H9 (cell line): ENCODE results near the gene ZBTB7A. TPM values are rescaled to one million over a fixed set of nuclear protein-coding genes. Genes with fewer than 3 reads are reported as not detected.

Experiments used
- DNase-seq: peaks from one replicate; pipeline ENCODE4 v3.0.0-alpha.2; 2017
- H2AFZ ChIP-seq: one replicate; pipeline ENCODE4 v1.6.1; 2013; ENCODE audit warnings: mild to moderate bottlenecking, low read length, control low read depth, moderate library complexity
- H2AK5ac ChIP-seq: 2 replicates; pipeline ENCODE4 v1.6.1; 2013; ENCODE audit warnings: low read length, control low read depth, mixed read lengths; ENCODE audit not compliant: insufficient read length
- H2BK120ac ChIP-seq: one replicate; pipeline ENCODE4 v1.6.1; 2013; ENCODE audit warnings: low read depth, mild to moderate bottlenecking, low read length, control low read depth, inconsistent platforms; ENCODE audit not compliant: poor library complexity, severe bottlenecking
- H2BK12ac ChIP-seq: 2 replicates; pipeline ENCODE4 v1.6.1; 2013; ENCODE audit warnings: low read length, control low read depth, mixed read lengths, low read depth; ENCODE audit not compliant: insufficient read length
- H2BK15ac ChIP-seq: 2 replicates; pipeline ENCODE4 v1.6.1; 2013; ENCODE audit warnings: low read depth, low read length, control low read depth
- H2BK20ac ChIP-seq: one replicate; pipeline ENCODE4 v1.6.1; 2013; ENCODE audit warnings: low read depth, mild to moderate bottlenecking, low read length, control low read depth, inconsistent platforms; ENCODE audit not compliant: poor library complexity, severe bottlenecking
- H2BK5ac ChIP-seq: 2 replicates; pipeline ENCODE4 v1.6.1; 2013; ENCODE audit warnings: low read length, control low read depth, mixed read lengths; ENCODE audit not compliant: insufficient read length
- H3K14ac ChIP-seq: 2 replicates; pipeline ENCODE4 v1.6.1; 2013; ENCODE audit warnings: low read length, control low read depth; ENCODE audit not compliant: insufficient read depth
- H3K18ac ChIP-seq: 2 replicates; pipeline ENCODE4 v1.6.1; 2013; ENCODE audit warnings: low read depth, mild to moderate bottlenecking, mixed read lengths, low read length, control low read depth; ENCODE audit not compliant: insufficient read length
- H3K23ac ChIP-seq: 2 replicates; pipeline ENCODE4 v1.6.1; 2013; ENCODE audit warnings: low read length, control low read depth, mixed read lengths, low read depth; ENCODE audit not compliant: insufficient read length
- H3K23me2 ChIP-seq: 2 replicates; pipeline ENCODE4 v1.6.1; 2013; ENCODE audit warnings: low read depth, mild to moderate bottlenecking, mixed read lengths, low read length, control low read depth; ENCODE audit not compliant: insufficient read length, poor library complexity, severe bottlenecking
- H3K27ac ChIP-seq: 2 replicates; pipeline ENCODE4 v1.5.1; 2013; ENCODE audit warnings: low read length, control low read depth, mixed read lengths, low read depth; ENCODE audit not compliant: insufficient read length
- H3K27me3 ChIP-seq: 2 replicates; pipeline ENCODE4 v1.6.1; 2013; ENCODE audit warnings: low read length, control low read depth, inconsistent platforms; ENCODE audit not compliant: insufficient read depth
- H3K4ac ChIP-seq: 2 replicates; pipeline ENCODE4 v1.6.1; 2013; ENCODE audit warnings: low read depth, mild to moderate bottlenecking, control low read depth, inconsistent platforms, low read length, moderate library complexity
- H3K4me1 ChIP-seq: 2 replicates; pipeline ENCODE4 v1.6.1; 2013; ENCODE audit warnings: low read length, control low read depth, inconsistent platforms; ENCODE audit not compliant: insufficient read depth
- H3K4me2 ChIP-seq: 2 replicates; pipeline ENCODE4 v1.6.1; 2013; ENCODE audit warnings: low read length, control low read depth, mixed read lengths; ENCODE audit not compliant: insufficient read length, insufficient read depth
- H3K56ac ChIP-seq: 2 replicates; pipeline ENCODE4 v1.6.1; 2013; ENCODE audit warnings: low read depth, mild to moderate bottlenecking, mixed read lengths, low read length, control low read depth; ENCODE audit not compliant: insufficient read length
- H3K79me1 ChIP-seq: 2 replicates; pipeline ENCODE4 v1.6.1; 2013; ENCODE audit warnings: low read depth, mild to moderate bottlenecking, moderate library complexity, low read length, control low read depth, inconsistent platforms; ENCODE audit not compliant: insufficient read depth, poor library complexity, severe bottlenecking
- H3K79me2 ChIP-seq: 2 replicates; pipeline ENCODE4 v1.6.1; 2013; ENCODE audit warnings: low read length, control low read depth, inconsistent platforms; ENCODE audit not compliant: insufficient read depth
- H3K9ac ChIP-seq: 2 replicates; pipeline ENCODE4 v1.6.1; 2013; ENCODE audit warnings: low read length, control low read depth, mixed read lengths; ENCODE audit not compliant: insufficient read length; ENCODE audit errors: extremely low read depth
- H3K9me3 ChIP-seq: one replicate; pipeline ENCODE4 v1.6.1; 2013; ENCODE audit warnings: low read depth, low read length, inconsistent platforms; ENCODE audit not compliant: control insufficient read depth
- H3T11ph ChIP-seq: one replicate; pipeline ENCODE4 v1.6.1; 2013; ENCODE audit warnings: mild to moderate bottlenecking, low read length, control low read depth, inconsistent platforms
- H4K20me1 ChIP-seq: one replicate; pipeline ENCODE4 v1.6.1; 2013; ENCODE audit not compliant: control insufficient read depth, insufficient read length, insufficient read depth
- H4K5ac ChIP-seq: 2 replicates; pipeline ENCODE4 v1.6.1; 2013; ENCODE audit warnings: low read depth, mild to moderate bottlenecking, mixed read lengths, low read length, control low read depth; ENCODE audit not compliant: insufficient read length
- H4K8ac ChIP-seq: replicated peaks from 2 replicates; pipeline ENCODE4 v1.6.1; 2013; ENCODE audit warnings: low read length, control low read depth, mixed read lengths, low read depth; ENCODE audit not compliant: insufficient read length
- H4K91ac ChIP-seq: 2 replicates; pipeline ENCODE4 v1.6.1; 2013; ENCODE audit warnings: low read depth, mild to moderate bottlenecking, moderate library complexity, mixed read lengths, low read length, control low read depth; ENCODE audit not compliant: insufficient read length
- H3K27ac Mint-ChIP-seq, 3 experiments: 2 replicates in 2 of 3; 3 replicates in 1 of 3; pipeline ENCODE4 v1.8.0; 2020 to 2021; ENCODE audit warnings: mixed read lengths in 3 of 3, mild to moderate bottlenecking in 1 of 3, moderate library complexity in 1 of 3
- H3K27me3 Mint-ChIP-seq: 2 replicates; pipeline ENCODE4 v1.8.0; 2021; ENCODE audit warnings: low read depth, mild to moderate bottlenecking, moderate library complexity, mixed read lengths
- H3K36me3 Mint-ChIP-seq, 3 experiments: 2 replicates in 2 of 3; 3 replicates in 1 of 3; pipeline ENCODE4 v1.8.0; 2020 to 2021; ENCODE audit warnings: low read depth in 3 of 3, mixed read lengths in 3 of 3; ENCODE audit not compliant: insufficient read depth in 1 of 3
- H3K4me1 Mint-ChIP-seq, 2 experiments: 2 replicates each; pipeline ENCODE4 v1.8.0; 2020; ENCODE audit warnings: mixed read lengths in 2 of 2
- H3K4me3 Mint-ChIP-seq, 2 experiments: 2 replicates in 1 of 2; 3 replicates in 1 of 2; pipeline ENCODE4 v1.8.0; 2020 to 2021; ENCODE audit warnings: mild to moderate bottlenecking in 2 of 2, mixed read lengths in 2 of 2, moderate library complexity in 1 of 2
- H3K9me3 Mint-ChIP-seq, 2 experiments: 2 replicates in 1 of 2; 3 replicates in 1 of 2; pipeline ENCODE4 v1.8.0; 2020; ENCODE audit warnings: mild to moderate bottlenecking in 2 of 2, mixed read lengths in 2 of 2, moderate library complexity in 1 of 2
- WGBS: extraction: QIAGEN DNeasy Blood & Tissue Kit; methylation state at CpG from one replicate; pipeline ENCODE4 v1.1.7; 2013; ENCODE audit warnings: missing lambda C conversion rate, low lambda C conversion rate, mixed read lengths; ENCODE audit not compliant: insufficient read length; ENCODE audit errors: extremely low coverage; 5-methylcytosine and 5-hydroxymethylcytosine counted together
- total RNA-seq: library from RNA; stranded (reverse); gene quantifications from 2 replicates; pipeline ENCODE4 v1.2.1, GENCODE V29; 2021
- TF ChIP-seq, protein P1 (sequence below): fragments of 200-600 bp; sonication (generic); conservative IDR thresholded peaks from 3 replicates; pipeline ENCODE4 v1.8.0; 2021; ENCODE audit warnings: antibody characterized with exemption, mild to moderate bottlenecking

Gene ZBTB7A
- total RNA-seq, 1 experiment from 2014 or later: 24.9 TPM

DNA sequence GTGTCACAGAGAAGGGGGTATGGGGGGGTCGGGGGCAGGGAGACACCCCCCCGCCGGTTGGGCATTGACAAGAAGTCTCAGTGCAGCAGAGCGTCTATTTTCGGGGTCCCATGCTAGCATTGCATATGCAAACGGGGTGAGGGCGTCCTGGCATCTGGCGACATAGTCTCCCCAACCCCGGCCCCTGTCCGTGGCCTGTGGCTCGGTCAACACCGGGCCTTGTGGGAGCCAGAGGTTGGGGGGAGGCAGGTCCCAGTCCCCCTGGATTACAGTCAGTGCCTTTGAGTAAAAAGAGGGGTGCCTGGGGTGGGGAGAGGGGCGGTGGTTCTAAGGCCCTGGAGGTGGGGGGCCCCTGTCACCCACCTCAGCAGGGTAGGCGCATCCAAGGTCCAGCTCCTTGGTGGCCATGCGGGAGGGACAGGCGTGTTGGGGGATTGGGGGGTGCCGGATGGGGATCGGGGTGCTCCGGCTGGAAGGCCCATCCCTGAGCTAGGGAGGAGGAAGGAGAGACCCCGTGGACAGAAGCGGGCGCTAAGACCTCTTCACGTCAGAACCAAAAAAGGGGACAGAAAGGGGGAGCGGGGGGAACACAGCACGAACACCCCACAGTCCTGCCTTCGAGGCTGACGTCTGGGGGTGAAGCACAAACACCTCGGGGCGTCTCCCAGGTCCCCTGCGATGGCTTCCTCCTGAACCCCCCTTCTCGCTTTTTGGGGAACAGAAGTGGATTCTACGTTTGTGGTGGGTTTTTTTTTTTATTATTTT is 20.9 kb downstream of the ZBTB7A start:
- DNase-seq: no peak
- H3K23me2 ChIP-seq: no peaks in the 10 kb centered on the region
- no peaks in the 10 kb centered on the region for H4K20me1 ChIP-seq
- H2BK120ac ChIP-seq: no peak overlapping the region
- no peak overlapping the region for H3K56ac ChIP-seq
- no peak overlapping the region for H3K4ac ChIP-seq
- Mint-ChIP-seq H3K9me3 (no peaks in the 10 kb centered on the region; a peak in 1 of 5 replicates), H3K36me3 (peaks cover 8 to 26% (median 26%) of the 10 kb centered on the region in 3 experiments; a peak in 5 of 7 replicates), H3K4me1 (peaks cover 0 to 14% of the 10 kb centered on the region in 2 experiments; a peak in 2 of 4 replicates), H3K4me3 (no peak overlapping the region), H3K27me3 (peaks cover 1% of the 10 kb centered on the region; the same call in 1 of the 2 replicates), H3K27ac (peak overlapping the region in 1 of 3 experiments; percentile 89; a peak in 1 of 7 replicates)
- no peaks in the 10 kb centered on the region for H3K27me3 ChIP-seq
- no peak overlapping the region for H3K14ac ChIP-seq
- no peak overlapping the region for H3T11ph ChIP-seq
- H2BK15ac ChIP-seq: no peak overlapping the region
- no CpG with 5 or more reads among the region's 32 CpGs for WGBS
- H3K9me3 ChIP-seq: no peaks in the 10 kb centered on the region
- no peak overlapping the region for H3K23ac ChIP-seq
- TF ChIP-seq, protein P1, sequence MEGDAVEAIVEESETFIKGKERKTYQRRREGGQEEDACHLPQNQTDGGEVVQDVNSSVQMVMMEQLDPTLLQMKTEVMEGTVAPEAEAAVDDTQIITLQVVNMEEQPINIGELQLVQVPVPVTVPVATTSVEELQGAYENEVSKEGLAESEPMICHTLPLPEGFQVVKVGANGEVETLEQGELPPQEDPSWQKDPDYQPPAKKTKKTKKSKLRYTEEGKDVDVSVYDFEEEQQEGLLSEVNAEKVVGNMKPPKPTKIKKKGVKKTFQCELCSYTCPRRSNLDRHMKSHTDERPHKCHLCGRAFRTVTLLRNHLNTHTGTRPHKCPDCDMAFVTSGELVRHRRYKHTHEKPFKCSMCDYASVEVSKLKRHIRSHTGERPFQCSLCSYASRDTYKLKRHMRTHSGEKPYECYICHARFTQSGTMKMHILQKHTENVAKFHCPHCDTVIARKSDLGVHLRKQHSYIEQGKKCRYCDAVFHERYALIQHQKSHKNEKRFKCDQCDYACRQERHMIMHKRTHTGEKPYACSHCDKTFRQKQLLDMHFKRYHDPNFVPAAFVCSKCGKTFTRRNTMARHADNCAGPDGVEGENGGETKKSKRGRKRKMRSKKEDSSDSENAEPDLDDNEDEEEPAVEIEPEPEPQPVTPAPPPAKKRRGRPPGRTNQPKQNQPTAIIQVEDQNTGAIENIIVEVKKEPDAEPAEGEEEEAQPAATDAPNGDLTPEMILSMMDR: no peak
- no peak overlapping the region for H2AFZ ChIP-seq
- no peak overlapping the region for H3K18ac ChIP-seq
- H3K9ac ChIP-seq: no peak overlapping the region
- no peak overlapping the region for H2BK5ac ChIP-seq
- H2BK20ac ChIP-seq: no peak overlapping the region
- no peaks in the 10 kb centered on the region for H3K79me1 ChIP-seq
- H3K79me2 ChIP-seq: peaks cover 2% of the 10 kb centered on the region; the same call in 1 of the 2 replicates
- no peak overlapping the region for H4K91ac ChIP-seq
- H3K4me1 ChIP-seq: no peaks in the 10 kb centered on the region
- H4K8ac ChIP-seq: no peak overlapping the region
- H3K4me2 ChIP-seq: no peak overlapping the region
- H2AK5ac ChIP-seq: no peak overlapping the region
- H2BK12ac ChIP-seq: no peak overlapping the region
- H3K27ac ChIP-seq: no peak overlapping the region
- no peak overlapping the region for H4K5ac ChIP-seq
